GM21360 (cell line): ENCODE data around the gene ZNF296.

Experiments
- ATAC-seq: cut with Tn5 transposase; IDR thresholded peaks from one replicate; pipeline ENCODE4 v1.9.1; 2021; ENCODE audit warnings: mild to moderate bottlenecking, moderate library complexity; ENCODE audit not compliant: unreplicated experiment

ZNF296 gene

DNA sequence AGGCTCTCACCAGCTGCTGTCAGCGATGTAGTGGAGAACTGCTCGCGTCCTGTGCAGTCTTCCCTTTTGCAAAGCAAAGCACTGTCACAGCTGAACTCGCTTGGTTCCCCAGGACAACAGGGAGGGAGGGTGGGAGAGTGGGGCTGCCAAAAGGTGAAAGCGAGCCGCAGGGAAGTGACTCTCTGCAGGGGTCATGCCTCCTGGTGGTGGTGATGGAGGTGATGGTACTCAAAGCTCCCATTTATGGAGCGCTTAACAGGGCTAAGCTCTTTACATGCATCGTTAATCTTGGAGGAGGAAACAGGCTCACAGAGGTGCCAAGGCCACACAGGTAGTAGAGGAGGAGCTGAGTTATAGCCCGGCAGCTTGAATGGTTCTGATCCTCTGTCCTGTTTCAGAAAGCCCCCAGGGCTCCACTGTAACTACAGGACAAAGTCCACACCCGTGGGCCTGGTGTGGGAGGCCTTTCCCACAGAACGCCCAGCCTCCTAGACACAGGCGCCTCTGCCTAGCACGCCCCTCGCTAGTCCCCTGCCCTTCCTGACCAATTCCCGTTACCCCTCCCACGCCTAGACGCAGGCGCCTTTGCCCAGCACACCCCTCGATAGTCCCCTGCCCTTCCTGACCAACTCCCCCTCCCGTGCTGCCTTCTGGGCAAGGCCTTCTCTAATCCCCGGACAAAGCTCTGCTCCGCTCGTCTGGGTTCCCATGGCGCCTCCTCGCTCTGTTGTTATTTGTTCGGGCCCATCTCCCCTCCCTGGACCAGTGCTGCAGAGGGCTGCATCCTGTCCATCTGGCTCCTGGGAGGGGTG, 27.4 kb upstream of the ZNF296 start:
- ATAC-seq = no peak

DNA sequence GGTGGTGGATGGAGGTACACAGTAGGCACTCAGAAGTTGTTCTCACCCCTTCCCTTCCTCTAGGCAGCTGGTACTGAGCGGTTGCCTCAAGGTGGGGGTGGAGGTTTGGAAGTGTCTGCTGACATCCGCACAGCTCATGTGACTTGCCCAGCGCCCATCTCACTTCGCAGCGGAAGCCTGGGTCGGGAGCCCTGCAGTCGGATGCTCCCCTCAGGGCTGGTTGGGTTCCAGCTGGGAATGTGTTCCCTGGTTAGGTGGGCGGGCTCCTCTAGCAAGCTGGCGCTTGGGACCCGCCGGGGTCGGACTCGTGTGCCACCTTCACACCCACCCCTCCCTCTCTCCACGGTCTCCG, 26.9 kb upstream of the ZNF296 start:
- ATAC-seq = no peak

DNA sequence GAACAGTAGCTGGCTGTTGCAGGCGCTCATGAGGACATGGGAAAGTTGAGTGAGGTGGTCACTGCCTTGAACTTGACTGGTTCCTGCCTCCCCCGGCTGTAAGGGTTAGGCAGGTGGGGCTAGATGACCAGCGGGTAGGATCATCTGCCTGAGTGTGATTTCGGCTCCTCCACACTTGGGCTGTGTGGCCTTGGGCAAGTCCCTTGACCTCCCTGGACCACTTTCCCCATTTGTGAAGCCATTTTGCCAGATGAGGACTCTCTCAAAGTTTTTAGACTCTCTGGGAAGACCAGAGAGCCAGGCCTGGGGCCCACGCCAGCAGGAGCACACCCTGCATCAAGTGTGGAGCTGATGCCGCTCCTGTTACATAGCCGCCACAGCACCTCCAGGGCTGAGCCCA, 26.2 kb upstream of the ZNF296 start:
- no peak for ATAC-seq

DNA sequence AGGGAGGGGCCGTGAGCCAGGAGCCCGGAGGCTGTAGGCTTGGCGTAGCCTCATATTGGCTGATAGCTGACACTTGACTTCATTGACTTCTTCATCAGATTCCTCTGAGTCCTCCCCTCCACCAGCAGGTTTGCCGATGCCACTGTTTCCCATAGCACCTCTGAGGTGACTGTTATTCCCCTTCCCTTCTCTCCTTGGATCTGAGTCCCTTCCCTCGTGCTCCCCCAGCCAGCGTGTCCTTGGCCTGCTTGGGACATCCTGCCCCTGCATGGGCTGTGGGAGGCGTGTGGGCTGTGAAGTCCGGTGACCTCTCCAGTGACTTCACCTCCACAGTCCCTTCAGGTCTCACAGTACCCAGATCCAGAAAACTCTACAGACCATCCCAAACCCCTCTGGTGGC, 25.5 kb upstream of the ZNF296 start:
- no peak for ATAC-seq

DNA sequence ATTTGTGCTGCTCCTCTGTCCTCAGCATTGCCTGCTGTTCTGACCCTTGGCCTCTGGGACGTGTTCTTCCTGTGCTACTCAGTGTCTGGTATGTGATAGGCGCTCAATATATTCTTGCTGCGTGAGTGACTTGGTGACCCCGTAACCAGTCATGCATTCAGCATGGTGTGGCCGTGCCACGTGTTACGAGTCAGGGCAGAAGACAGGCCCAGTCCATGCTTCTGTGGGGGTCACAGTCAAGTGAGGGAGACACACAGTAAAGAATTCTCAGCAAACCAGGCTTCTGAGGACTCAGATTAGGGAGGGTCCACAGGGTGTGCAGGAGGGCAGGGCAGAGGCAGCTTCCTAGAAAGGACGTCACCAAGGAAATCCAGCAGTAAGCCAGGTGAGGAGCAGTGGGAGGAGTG, 24.6 kb upstream of the ZNF296 start:
- no peak for ATAC-seq

DNA sequence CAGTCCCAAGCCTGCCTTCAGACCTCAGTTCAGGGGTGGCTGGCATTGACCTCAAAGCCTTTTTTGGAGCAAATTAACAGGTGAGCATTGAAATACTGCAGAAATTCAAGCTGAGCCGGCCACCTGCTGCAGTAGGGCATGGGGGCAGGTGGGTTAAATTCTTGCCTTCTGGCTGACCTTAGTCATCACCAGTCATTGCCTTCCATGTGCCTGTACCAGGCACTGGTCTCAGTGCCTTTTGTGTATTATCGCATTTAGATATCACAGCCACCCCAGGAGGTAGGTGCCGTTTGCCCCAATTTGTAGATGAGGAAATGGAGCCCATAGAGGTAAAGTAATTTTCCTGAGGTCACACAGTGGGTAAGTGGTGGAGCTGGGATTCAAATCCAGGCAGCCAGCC, 23.9 kb upstream of the ZNF296 start:
- ATAC-seq = no peak

DNA sequence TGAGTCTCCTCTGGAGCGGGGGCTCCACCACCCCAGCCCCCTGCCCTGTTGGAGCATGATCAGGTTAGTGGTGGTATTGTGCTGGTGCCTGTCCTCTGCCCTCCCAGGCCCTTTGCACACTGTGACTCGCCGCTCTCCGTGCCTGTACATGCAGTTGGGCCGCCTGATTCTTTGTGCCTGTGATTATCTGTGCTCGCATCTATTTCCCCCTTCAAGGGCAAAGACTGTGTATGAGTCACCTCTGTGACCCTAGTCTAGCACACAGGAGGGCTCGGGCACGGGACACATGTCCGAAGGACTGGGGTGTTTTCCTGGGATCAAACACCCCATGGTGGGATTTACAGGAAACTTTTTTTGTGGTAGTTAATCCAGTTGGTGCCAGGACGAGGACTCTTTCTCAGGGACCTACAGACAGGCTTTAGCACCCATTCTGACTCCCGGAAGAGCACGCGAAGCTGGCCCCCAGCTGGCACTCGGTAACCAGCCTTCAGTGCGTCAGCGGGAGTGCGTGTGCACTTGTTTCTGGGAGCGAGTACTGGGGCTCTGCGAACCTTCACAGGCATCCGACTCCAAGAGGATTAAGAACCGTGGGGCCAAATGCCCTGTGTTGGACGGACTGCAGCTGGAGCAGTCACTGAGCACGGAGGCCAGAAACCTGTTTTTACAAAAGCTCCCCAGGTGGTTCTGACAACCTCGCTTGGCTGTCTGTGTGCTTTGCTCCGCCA, 23.4 kb upstream of the ZNF296 start:
- no peak for ATAC-seq

DNA sequence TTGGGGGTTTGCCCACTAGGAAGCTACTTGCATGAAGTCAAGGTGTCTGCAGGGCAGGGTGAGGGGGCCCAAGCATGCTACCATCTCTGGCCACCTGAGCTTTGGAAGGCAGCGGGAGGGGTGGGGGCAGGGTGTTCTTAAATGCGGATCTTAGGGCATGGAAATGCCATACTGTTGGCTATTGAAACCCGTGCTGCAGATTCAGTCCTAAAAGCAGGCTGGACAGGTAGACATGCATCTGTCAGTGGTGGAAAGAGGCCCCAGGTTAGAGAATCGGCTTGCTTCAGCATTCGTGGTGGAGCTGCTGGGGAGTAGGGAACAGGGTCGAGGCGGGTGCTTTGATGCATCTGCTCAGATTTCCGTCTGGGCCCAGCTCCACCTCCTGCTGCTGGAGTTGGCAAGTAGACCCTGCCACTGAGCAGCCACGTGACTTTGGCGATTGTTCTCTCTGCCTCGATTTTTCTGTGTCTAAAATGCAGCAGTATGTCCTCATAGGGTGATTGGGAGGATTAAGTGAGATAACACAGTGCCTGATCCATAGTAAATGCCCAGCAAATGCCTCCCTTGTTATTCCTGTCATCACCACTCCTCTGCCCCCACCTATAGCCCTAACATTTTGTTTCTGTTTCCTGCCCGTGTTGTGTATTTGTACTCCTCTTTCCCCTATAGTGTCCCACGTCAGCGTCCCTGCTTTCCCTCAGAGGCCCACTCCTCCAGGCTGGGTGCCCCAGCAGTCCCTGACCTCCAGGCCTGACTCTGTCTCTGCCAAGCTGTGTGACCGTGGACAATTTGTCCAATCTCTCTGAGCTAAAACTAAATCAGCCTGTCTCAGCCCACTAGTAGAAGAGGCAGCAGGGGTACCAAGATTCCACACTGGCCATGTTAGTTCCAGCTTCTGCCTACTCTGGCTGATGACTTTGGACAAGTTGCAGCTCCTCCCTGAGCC, 22.5 kb upstream of the ZNF296 start:
- no peak for ATAC-seq

DNA sequence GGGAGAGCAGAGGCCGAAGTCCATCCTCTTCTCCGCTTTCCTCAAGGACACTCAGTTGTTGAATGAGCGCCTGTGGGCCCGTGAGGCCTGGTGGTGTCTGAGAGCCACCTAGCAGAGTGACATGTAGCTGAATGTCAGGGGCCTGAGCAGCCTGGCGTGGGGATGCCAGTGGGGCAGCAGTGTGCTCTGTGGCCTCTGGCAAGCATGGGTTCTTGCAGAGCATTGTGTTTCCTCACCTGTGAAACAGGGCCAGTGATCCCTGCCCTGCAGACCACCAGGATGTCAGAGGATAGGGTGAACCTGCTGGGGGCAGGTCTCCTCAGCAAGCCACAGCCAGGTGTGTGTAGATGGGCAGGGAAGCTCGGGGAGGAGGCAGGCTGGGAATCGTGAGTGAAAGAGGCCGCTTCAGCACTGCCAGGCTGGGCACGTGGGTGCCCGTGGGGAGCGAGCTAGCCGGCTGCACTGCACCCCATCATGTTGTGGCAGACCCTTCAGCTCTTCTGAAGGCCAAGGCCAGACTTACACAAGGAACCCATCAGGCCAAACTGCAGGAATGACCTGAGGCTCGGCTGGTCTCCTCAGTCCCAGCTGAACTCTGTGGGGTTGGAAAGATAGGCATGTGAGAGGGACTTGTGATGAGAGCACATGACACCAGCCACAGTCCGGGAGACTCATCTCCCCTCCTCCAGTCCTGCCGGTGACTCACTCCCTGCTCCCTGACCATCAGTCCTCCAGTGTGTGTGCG, 21.7 kb upstream of the ZNF296 start:
- ATAC-seq = no peak

DNA sequence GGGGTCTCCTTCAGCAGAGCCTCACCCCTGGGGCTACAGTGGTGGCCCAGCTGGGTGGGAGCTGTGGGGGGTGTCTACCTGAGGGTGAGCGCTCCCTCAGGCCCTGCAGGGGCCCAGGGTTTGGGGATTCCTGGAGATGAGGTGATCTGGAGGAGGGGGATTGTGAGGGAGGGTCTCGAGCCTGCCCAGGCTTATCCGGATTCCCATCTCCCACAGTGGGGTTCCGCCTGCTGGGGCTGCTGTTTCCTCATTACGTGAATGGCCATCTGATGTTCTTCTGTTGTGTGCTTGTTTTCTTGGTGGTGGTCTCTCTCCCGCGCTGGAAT, 21.1 kb upstream of the ZNF296 start:
- ATAC-seq = no peak

DNA sequence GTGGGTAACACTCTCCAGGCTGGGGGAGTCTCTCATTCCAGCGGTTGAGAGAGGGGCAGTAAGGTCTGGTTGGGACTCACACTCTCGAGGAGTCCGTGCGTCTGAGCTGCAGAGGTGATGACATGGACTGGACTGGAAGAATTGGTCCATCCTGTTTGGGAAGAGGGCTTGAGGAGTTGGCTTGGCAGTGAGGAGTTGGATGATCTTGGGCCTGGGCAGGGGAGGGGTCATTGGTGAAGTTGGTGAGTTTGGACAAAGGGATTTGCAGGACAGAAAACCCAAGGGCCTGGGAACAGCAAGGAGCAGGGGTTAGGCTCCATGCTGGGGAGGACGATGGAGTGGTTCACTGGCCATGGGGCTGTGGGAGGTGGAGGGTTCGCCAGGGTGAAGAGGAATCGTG, 20.4 kb upstream of the ZNF296 start:
- no peak for ATAC-seq

DNA sequence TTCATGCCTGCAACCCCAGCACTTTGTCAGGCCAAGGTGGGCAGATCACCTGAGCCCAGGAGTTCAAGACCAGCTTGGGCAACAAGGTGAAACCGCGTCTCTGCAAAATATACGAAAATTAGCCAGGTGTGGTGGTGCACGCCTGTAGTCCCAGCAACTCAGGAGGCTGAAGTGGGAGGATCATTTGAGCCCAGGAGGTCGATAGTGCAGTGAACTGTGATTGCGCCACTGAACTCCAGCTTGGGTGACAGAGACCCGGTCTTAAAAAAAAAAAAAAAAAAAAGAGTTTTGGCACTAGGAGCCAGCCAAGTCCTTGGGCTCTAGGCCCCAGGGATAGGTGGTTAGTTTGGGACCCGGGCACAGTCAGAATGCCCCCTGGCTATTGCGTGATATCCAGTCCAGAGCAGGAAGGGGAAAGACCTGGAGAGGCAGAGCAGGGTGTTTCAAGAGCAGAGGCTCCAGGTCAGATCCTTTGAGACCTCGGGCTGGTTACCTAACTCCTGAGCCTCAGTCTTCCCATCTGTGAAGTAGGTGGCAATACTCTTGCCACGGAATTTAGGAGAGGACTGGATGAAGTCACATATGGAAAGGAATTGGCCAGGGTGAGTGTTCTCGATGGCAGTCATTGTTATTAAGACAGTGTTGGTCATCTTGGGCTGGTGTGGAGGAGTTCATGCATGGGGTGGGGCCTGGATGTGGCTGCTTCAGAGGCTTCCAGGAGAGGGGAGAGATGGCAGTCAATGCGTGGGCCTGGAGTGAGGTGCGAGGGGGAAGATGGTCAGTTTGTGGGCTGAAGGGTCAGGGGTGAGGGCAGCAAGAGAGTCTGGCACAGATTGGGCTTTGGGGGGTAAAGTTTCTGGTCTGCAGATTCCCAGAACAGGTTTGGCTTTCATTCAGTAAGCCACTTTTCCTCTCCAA, 19.5 kb upstream of the ZNF296 start:
- no peak for ATAC-seq

DNA sequence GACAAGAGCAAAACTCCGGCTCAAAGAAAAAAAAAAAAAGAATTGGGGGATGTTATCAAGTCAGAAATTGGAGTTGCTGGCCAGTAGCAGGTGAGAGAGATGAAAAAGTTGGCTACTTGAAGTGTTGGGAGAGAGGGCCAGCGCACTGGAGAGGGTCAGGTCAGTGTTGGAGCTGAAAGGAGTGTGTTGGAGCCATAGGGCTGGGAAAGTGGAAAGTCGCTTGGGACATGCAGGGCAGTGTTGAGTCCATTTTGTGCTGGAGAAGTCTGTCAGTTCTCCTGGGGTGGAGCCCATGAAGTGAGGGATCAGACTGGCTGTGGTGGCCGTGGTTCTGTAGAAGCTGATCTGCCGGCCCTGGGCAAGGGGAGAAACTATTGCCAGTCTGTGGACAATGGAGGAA, 18.4 kb upstream of the ZNF296 start:
- ATAC-seq = no peak

DNA sequence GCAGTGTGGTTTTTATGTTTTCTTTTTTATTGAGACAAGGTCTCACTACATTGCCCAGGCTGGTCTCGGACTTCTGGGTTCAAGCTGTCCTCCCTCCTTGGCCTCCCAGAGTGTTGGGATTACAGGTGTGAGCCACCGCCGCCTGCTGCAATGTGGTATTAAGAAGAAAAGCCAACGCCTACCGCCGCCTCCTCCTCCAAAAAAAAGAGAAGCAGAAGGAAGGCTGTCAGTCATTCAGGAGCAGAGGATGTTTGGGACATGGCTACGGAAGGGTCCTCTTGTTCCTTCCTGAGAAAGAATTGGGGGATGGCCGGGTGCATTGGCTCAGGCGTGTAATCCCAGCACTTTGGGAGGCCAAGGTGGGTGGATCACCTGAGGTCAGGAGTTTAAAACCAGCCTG, 17.9 kb upstream of the ZNF296 start:
- ATAC-seq = no peak

DNA sequence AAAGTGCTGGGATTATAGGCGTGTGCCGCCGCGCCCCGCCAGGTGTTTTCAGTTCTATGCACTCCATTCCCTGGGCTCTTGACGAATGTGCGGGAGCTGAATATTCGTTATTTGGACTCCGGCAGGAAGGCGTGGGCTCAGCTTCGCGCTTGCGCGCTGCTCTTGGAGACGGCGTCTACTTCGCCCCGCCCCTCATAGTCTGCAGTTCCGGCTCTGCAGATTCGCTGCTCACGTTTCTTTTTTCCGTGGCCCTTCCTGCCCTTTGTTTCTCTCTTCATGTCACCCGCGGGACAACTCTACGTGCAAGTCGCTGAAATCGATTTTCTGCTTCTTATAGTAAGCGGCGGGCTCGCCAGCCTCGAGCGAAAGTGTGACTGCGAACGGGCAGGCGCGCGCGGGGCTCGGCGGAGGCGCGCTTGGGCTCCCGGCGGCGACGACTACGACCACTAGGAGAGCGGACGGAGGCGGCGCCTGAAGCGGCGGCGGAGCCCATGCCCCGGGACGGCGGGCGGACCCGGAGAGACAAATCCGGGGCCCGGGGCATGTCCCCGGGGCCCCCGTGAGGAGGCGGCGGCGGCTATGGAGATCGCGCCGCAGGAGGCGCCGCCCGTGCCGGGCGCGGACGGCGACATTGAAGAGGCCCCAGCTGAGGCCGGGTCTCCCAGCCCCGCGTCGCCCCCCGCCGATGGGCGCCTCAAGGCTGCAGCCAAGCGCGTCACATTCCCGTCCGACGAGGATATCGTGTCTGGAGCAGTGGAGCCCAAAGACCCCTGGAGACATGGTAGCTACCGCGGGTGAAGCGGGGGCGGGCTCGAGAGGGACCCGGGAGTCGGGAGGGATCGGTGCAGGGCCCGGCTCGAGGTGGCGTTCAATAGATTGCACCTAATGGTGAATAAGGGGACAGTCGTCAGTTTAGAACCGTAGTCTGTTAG, 16.7 kb upstream of the ZNF296 start, which contains the start of gene PPP1R37:
PPP1R37 (plus strand) TSS at position 433 of the 932 bp plus-strand sequence; CDS start at position 580, 147 bp downstream.
- peak; percentile 48 for ATAC-seq

DNA sequence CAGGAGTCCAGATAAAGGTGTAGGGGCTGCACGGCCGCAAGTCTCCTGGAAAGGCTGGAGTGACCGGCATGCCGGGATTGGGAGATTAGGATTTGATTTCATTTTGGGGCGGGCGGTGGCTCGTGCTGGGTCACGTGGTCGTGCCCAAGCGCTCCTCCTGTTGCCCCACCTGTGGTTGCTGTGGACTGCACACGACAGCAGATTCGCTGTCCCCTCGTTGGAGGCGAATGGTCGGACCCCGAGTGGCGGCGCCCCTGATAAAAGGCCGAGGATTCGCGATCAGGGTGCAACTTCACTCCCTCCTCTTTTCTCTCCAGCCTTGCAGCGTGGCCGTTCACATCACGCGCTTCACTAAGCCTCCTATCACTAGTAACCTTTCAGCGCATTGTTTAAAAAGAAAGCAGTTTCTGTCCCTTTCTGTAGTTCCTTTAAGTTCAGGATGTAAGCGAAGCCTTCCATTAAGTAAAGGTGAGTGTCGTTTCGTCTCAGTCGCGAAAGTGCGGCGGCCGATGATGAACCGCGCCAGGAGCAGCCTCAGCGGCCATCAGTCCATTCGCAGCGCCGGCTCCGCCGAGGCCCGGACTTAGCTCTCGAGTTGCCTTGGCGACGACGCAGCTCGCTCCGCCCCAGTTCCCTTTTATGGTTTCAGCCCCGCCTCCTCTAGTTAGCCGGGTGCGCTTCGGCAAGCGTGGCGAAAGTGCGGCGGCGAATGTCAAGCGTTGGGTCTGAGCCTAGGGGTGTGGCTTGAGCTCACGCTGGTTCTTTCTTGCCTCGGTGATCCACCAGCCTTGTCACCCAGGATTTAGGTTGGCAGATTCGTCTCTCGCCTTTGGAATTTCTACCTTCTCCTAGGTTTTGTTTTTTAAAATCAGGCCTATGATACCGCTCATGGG, 15.0 kb upstream of the ZNF296 start:
- peak; percentile 66 for ATAC-seq

DNA sequence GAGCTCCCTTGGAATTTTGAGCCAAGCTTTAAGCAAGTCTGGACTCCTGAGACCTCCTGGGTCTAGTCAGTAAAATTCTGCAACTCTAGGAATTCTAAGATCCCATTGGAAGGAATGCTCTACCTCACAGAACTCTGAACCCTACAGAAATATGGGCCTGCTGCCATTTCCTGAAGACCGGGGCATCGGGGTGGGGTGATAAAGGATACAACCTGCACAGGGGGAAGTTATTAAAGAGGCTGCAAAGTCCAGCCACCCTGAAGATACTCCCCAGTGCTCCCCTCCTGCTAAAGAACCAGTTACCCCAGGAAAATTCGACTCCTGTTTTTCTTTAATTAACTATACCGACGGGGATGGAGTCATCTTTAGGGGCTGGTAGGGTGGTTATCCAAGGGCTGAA, 14.3 kb upstream of the ZNF296 start:
- ATAC-seq = no peak

DNA sequence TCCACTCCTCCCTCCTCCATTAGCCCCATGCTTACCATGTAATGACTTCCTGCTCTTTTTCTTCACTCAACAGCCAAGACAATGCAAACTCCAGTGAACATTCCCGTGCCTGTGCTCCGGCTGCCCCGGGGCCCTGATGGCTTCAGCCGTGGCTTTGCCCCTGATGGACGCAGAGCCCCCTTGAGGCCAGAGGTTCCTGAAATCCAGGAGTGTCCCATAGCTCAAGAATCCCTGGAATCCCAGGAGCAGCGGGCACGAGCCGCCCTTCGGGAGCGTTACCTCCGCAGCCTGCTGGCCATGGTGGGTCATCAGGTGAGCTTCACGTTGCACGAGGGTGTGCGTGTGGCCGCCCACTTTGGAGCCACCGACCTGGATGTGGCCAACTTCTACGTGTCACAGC, 13.8 kb upstream of the ZNF296 start:
- no peak for ATAC-seq
